ENCODE results near the gene WWC2.
"Not testable (repeated sequence)": the region's sequence is repeated elsewhere in the genome, so short reads cannot be mapped to it uniquely, and the experiment has no call there.

WWC2 gene

DNA sequence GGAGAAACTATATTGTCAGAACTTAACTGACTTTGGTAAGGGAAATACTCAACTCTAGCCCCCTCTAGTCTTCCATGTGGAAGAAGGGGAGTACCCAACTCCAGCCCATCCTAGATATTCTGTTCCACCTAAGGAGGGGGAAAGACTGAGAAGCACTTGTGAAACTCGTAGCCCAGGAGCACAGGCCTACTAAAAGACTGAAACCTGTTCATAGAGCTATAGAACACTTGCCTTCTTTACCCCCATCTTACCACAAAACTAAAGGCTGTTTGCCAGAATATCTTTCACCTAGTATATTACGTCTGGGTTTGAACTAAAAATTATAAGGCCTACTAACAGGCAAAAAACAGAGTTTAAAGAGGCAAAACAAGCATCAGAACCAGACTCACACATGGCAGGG is 205.5 kb downstream of the WWC2 start:
- DNase-seq: no peak

DNA sequence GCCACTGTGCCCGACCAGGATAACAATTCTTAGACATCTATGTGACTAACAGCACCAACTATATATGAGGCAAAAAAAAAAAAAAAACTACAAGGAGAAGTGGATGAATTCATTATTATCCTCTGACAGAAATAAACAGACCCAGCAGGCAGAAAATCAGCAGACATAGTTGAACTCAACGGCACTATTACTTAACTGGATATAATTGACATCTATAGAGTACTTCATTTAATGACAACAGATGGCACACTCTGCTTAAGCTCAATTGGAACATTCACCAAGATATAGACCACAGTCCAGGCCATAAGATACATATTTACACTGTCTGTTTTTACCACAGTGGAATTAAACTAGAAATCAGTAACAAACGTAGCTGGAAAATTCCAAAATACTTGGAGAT is 207.8 kb downstream of the WWC2 start:
- DNase-seq: no peak

DNA sequence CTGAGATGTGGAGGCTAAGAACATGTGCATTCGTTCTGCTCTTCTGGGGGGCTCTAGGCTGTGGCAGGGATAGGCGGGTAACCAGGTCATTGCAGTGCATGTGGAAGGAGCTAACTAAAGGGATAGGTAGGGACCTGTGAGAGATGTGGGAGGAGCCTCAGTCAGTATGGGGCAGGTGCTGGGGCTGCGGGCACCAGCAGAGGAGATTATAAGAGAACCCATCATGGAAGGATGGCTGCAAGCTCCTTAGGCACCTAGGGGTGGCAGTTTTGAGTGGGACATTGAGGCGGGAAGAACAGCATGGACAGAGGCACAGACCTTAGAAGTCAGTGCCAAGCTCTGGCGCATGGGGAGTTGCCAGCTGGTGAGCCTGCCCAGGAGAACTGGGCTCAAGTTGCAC is 213.8 kb downstream of the WWC2 start:
- DNase-seq: no peak

- no peak for DNase-seq
Measured at GRCh38 chr4:183314336-183314735, 215.3 kb downstream of the WWC2 start.

- no peak for DNase-seq
Measured at GRCh38 chr4:183314806-183315205, 215.7 kb downstream of the WWC2 start.

GRCh38 chr4:183318656-183319055 is 219.6 kb downstream of the WWC2 start:
- no peak for DNase-seq

DNA sequence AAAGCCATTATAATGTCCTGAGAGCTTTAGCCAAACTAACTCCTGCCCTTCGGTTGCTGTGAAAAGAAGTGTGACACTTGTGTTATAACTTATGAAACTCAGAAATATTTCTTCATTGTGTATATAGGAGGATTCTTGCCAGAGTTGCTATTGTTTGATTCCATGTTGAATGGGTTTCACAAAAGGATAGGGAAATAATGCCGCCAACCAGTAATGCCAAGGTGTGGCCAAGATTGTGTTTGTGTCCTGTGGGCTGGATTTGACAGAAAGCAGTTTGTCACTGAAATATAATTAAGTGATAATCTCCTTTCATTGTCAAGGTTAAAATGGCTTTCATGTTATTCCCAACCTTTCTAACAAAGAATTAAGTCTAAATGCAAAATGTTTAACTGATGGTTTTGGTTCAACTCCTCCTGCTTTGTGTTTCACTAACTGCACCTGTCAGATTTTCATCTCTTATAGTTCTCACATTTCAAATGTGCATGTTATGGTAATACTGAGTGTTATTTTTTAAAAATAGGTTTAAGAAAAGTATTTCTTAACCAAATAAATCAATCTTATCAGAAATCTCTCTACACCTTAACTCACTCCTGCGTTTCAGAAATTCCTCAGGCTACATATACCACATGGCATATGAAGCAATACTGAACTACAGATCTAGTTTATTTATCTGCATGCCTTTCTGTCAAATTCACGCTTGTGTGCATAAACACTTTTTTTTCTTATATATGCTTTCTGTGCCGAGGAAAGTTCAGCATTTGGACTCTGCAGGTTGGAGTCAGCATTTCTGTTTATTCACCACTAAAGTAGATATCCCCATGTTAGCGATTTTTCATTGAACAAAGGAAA is 221.4 kb downstream of the WWC2 start, which contains the start of gene CLDN22:
Gene CLDN22, minus strand, starts transcription at position 66 of the 849 bp plus-strand sequence. Its CDS starts 58 bp downstream, at position 8.
- DNase-seq: no peak

- no peak for DNase-seq
Measured at GRCh38 chr4:183321079-183321478, 222.0 kb downstream of the WWC2 start.

GRCh38 chr4:183321516-183321915 is 222.5 kb downstream of the WWC2 start:
- DNase-seq: no peak

DNA sequence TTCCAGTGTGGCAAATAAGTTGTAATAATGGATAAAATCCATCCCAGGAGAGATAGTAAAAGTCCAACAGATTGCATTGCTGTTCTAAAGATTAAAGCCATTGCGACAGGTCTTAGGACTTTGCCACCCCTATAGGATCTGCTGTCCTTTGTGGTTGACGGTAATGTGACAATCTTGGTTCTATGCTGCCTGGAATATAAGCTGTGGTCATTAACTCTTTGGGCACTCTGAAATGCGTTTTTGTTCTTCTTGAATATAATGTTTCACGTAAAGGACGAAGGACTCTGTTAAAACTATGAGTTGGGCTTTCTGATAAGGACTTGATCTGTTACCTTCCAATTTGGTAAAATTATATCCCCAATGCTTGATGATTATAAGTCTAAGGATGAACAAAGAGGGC is 223.3 kb downstream of the WWC2 start, which contains the start of gene CLDN24:
Gene CLDN24, minus strand, starts transcription at position 101 of the 400 bp plus-strand sequence. Its CDS starts 0 bp downstream, at position 101.
- DNase-seq: no peak

GRCh38 chr4:183323295-183323694 is 224.2 kb downstream of the WWC2 start:
- no peak for DNase-seq

- DNase-seq: not testable (repeated sequence)
Measured at GRCh38 chr4:183324056-183324455, 225.0 kb downstream of the WWC2 start.

DNA sequence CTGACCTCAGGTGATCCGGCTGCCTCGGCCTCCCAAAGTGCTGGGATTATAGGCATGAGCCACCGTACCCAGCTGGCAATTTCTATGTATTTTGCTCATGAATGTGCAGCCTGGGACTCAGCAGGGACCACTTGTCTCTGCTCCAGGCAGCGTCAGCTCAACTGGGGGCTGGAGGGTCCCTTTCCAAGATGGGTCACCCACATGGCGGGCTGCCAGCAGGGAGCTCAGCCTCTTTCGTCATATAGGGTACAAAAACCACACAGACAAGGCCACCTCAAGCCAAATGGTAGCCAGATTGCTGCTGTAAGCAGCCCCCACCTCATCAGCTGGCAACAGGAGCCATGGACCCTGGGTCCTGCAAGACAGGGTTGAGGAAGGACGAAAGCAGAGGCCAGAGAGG is 225.6 kb downstream of the WWC2 start:
- no peak for DNase-seq

DNA sequence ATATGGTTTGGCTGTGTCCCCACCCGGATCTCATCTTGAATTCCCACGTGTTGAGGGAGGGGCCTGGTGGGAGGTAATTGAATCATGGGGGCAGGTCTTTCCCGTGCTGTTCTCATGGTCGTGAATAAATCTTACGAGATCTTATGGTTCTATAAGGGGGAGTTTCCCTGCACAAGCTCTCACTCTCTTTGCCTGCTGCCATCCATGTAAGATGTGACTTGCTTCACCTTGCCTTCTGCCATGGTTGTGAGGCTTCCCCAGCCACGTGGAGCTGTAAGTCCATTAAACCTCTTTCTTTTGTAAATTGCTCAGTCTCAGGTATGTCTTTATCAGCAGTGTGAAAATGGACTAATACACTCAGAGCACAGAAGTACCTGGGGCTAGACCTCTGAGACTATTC is 227.3 kb downstream of the WWC2 start:
- not testable (repeated sequence) for DNase-seq

DNA sequence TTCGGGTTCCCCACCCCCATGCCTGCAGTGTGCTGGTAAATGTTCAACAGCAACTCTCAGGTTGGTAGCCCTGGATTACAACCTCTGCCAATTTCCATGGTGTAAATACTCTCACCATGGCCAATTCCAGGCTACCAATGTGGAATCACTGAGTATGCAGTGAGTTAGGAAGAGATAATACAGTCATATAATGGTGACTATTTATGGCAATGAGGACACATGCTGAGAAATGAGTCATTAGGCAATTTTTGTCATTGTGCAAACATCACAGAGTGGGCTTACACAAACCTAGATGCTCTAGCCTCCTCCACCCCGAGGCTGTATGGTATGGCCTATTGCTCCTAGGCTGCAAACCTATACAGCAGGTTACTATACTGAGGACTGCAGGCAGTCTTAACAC is 227.8 kb downstream of the WWC2 start:
- no peak for DNase-seq

- no peak for DNase-seq
Measured at GRCh38 chr4:183327827-183328226, 228.8 kb downstream of the WWC2 start.

DNA sequence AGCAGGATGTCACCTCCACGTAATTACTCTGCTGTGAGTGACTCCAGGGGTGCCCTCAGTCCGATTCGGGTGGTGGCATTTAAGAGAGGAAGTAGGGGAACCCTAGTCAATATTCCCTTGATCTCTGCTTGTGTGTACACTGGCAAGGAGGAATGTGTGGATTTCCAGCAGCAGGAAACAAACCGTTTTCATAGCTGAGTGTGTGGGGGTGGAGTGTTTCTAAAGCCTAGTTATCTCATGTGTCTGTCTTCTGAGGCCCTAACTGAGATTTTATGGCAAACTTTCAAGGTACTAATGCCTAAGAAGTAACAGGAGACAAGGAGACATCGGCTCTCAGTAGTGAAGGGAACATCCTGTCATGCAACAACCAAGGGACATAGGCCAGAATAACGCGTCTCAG is 229.8 kb downstream of the WWC2 start:
- DNase-seq: no peak

DNA sequence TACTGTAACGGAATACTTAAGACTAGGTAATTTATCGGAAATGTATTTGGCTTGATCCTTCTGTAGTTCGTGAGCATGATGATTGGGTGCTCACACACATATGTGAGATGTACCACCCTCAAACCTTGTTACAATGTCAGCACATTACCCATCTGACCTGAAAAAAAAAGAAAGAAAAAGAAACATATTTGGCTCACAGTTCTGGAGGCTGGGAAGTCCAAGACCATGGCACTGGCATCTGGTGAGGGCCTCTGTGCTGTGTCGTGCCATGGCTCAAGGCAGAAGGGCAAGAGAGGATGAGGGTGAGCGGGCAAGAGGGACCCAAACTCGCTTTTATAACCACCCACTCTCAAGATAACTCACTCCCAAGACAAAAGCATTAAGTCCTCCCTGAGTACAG is 230.2 kb downstream of the WWC2 start:
- DNase-seq: no peak

GRCh38 chr4:183329954-183330742 is 231.1 kb downstream of the WWC2 start:
- DNase-seq: no peak

DNA sequence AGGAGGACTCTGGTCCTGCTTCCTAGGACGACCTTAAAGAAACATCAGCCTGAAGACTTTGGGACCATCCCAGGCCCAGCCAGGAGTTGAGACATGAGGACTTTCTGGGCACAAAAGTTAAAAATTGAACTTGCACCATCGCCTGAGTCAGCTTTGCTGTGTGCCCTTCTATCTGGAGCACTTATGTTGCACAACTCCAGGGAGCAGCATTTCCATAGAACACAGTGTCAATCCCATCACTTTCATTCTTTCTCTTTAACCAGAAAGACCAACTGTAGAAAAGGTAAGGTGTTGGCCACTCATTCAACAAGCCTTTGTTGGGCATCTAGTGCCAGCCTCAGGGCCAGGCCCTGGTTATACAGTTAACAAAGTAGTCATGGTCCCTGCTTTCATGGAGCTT is 231.8 kb downstream of the WWC2 start:
- DNase-seq: no peak

- DNase-seq: no peak
Measured at GRCh38 chr4:183332447-183332846, 233.4 kb downstream of the WWC2 start.

DNA sequence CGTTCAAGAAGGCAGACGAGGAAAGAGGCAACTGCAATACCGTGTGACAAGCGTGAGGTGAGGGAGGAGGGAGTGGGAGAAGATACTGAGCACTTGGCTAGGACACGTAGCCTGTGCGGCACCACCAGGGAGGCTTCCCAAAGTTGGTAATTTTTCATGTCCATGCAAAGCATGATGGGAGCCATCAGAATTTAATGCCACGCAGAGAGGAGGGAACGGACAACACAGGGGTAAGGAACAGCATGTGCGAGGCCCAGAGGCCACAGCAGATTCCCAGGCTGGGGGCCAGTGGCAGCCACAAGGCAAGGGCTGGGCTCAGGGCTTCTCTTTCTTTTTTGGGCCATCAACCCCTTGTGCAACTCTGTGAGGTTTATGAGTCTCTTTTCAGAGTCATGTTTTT is 234.1 kb downstream of the WWC2 start:
- no peak for DNase-seq

GRCh38 chr4:183333983-183334382 is 234.9 kb downstream of the WWC2 start:
- DNase-seq: no peak

DNA sequence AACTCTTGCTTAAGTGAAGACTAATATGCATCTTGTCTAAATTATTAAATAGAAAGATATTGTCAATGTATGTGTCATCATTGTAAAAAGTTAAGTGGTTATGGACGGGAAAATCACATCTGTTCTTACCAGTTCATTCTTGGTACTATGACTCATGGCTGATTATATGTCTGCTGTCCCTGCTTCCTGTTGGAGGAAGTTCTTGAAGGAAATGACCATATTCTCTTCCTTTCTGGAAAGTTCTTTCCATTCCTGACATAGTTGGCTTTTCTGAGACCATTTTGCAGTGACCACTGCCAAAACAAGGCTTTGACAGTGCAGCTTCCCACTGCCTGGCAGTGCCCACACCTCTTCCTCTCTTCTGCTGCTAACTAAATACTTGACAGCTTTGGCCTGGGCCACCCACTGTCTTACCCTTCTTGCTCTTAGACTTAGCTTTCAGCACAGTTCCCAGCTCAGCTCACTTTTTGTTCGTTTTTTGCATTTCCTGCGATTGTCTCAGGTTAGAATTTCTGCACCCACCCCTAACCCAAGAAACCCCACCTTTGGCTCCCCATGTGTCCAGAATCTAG is 236.4 kb downstream of the WWC2 start:
- no peak for DNase-seq

All from NCI-H1048 (cell line).